GM19452 (cell line): ENCODE results near the gene RRP1B.
"Not testable (repeated sequence)": the region's sequence is repeated elsewhere in the genome, so short reads cannot be mapped to it uniquely, and the experiment has no call there.

ENCODE experiments used
- ATAC-seq: cut with Tn5 transposase; IDR thresholded peaks from one replicate; pipeline ENCODE4 v1.9.1; 2021; ENCODE audit not compliant: unreplicated experiment

RRP1B gene

DNA sequence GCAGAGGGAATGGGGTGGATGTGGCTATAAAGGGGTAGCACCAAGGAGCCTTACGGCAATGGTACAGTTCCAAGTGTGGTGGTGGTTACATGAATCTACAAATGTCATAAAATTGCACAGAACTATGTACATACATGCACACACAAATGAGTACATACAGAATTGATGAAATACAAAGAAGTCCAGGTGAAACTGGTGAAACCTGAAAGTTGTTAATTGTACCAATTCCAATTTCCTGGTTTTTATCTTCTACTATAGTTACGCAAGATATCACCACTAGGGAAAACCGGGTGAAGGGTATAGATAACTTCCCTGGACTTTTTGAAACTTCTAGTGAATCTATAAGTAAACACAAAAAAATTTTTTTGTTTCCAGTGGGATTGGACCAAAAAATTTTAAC lies 19.0 kb upstream of the RRP1B start:
- no peak for ATAC-seq

DNA sequence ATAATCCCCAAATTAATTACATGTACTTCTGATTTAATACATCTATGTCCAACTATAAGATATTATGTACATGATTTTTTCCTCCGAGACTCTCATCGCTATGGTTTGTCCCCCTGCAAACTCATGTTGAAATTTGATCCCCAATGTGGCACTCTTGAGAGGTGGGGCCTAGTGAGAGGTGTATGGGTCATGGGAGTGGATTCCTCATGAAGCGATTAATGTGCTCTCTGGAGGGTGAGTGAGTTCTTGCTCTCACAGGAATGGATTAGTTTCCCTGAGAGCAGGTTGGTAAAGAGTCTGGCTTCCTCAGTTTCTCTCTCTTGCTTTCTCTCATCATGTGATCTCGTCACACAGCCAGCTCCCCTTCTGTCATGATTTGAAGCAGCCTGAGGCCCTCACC lies 16.2 kb upstream of the RRP1B start:
- no peak for ATAC-seq

DNA sequence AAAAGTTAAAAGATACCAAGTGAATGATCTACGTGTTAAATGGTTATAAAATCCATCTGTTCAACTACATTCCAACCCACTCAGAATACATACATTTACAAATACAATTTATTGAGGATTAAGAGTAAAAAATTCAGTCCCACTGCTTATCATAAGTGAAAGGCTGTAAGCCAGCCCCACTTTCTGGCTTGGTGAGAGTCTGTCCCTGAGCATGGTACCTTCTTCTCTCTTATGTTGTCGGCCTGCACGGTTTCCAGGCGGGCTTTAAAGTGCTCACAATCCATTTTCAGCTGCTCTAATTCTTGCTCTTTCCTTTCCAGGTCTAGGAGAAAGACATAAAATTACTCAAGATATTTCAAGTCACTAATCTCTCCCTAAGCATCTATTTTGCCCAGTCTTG lies 15.3 kb upstream of the RRP1B start:
- ATAC-seq: no peak

DNA sequence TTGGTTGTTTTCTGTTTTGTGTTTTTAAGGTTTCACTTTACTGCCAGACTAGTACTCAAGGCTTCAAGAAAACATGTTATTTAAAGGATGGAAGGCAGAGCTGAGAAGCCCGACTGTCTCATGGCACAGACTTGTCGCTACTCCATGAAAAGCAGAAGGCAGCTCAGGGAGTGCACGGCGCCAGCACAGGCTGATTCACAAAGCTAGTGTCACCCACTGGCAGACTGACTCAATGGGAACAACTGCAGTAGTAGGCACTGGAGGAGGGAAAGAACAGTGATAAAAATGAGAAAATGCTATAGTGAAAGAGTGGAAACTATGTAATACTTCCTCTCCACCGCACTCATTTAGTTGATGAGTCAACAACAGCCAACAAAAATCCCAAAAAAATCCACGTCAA lies 14.8 kb upstream of the RRP1B start:
- no peak for ATAC-seq

DNA sequence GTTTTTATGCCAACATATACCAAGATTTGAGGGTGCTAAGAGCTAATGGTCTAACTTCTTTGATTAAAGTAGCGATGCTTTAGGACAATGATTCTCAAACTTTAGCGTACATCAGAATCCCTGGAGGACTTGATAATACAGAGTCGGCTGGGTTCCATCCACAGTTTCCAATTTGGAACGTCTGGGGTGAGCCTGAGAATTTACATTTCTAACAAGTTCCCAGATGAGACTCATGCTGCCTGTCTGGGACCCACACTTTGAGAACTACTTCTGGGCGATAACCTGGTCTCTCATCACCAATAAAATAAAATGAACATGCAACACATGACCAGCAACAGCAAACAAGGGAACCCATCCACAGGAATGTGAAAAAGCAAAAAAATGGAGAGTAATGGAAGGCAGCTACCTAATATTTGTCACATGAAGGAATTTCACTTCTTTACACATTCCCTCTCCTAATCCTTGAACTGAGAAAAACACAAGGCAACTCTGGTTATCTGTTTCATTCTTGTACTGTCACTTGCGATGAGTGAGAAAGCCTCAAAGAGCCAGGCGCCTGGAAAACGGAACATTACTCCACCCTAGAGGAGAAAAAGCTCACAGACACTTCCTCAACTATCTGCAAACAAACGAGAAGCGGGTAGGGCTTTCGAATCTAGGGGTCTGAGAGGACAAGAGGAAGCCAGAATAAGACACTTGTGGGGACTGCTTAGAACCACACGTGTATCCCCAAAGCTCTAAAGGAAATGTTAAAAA lies 14.0 kb upstream of the RRP1B start:
- ATAC-seq: no peak

DNA sequence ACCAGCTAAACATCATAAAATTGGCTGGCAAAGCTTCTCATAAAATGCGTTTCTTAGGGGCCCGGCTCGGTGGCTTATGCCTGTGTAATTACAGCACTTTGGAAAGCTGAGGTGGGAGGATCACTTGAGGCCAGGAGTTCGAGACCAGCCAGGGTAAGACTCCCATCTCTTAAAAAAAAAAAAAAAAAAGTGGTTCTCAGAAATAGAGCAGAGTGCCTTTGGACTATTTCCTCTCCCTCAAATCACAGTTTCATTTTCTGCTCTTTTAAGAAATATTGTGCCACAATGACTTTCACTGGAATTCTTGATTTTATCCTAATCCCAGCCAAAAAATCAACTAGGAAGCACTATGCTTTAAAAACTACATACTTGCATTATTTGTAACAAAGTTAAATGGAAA lies 13.4 kb upstream of the RRP1B start:
- no peak for ATAC-seq

DNA sequence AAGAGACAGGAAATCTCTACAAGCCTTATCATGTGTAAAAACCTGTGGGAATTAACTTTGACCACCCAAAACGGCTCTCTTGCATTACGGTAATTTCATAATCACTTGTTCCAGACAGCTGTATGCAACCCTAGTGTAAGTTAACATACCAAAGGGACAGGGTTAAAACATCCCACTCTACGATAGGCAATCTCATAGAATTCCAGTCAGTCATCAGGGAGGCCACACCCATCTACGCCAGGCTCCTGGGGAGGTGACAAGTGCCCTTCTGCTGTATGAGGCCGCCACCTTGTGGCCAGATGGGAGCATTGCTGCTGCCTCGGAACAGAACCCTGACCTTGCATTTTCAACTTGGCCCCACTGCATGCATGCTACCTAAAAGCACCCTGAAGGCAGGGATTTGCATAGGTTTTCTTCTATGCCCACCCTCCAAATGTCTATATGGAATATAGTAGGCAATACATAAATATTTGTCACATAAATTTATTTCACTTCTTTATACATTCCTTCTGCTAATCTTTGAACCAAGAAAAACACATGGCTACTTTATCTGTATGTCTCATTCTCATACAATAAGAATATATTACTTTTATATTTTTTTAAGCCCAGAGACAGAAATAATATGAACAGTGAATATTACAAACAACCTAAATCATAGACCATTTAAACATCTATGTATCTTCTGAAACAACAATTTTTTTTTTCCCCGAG lies 12.7 kb upstream of the RRP1B start:
- no peak for ATAC-seq

DNA sequence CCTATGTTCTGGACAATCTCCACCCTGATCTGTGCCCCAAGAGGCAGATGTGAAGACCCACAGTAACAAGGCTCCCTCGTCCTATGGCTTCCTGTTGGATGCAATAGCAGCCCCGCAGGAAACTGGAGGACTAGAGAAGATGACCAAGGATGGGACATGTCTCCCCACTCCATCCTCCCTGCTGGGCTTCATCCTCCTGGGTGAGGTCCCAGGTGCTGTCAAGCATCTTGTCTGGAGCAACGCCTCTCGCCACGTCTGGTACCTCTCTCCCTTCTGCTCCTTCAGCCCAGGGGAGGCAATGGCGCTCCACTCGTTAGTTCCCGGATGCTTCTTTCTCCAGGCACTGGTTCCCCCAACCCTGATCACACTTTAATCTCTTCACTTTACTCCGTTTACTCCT lies 11.2 kb upstream of the RRP1B start:
- ATAC-seq: no peak

DNA sequence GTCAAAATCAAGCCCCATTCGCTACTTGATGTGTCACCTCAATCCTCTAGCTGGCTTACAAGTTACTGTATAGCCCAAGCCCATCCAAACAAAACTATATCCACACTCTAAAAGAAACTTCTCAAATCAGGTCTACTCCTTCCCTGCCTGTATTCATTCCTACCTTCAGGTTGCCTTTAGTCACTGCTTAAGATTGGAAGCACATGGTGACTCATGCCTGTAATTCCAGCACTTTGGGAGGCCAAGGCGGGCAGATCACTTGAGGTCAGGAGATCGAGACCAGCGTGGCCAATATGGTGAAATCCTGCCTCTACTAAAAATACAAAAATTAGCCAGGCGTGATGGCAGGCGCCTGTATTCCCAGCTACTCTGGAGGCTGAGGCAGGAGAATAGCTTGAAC lies 7.4 kb upstream of the RRP1B start:
- ATAC-seq: not testable (repeated sequence)

DNA sequence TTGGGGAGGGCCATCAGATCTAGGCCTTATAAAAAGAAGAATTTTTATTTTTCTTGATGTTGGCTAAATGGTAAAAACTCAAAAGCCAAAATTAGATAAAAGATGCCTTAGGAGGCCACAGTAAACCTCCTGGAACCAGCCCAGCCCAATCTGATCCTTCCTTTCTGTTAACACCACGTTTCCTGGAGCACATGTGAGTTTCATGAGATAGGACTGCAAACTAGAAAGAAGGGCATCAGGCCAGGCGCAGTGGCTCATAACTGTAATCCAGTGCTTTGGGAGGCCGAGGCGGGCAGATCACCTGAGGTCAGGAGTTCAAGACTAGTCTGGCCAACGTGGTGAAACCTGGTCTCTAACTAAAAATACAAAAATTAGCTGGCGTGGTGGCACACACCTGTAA lies 6.7 kb upstream of the RRP1B start:
- no peak for ATAC-seq

DNA sequence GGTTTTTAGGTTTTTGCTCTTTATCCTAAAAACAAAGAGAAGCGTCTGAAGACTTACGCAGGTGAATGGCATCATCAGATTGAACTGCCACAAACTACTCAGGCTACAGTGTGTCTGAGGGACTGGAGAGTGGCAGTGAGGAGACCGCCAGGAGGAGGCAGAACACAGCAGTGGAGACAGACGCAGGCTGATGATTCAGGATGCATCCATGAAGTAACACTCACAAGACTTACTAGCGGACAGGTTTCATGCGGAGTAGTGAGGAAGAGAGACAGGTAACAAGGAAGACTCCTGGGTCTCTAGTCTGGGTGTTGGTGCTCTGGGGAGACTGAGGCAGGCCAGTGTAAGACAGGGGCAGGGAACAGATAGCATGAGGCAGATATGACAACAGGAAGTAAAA lies 5.7 kb upstream of the RRP1B start:
- no peak for ATAC-seq

DNA sequence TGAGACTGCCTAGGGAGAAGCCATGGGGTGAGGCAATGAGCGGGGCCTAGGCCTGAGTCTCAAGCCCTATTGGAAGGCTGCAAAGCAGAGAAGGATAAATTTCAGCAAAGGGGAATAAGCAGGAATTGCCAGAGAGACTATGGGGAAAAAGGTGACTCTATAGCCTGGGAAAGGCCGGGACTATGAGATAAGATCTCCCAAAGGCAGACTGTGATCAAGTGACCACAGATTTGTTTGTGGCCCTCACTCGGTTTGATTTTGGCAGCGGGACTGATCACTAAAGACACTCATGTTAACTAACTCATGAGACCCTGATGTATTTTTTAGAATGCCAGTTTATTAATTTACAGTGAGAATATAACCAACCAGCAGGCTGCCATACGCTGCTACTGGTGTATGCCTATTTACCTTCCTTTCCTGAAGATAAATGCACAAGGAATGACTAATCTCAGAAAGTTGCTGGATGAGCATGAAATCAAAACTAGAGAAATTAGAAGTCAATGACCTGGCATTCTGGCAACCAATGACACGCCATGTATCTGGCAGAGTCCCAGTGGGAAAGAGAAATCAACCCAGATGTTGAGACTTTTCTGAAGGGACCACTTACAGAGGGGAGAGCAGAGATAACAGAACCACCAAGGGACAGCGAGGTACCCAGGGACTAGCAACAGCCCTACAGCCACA lies 4.4 kb upstream of the RRP1B start:
- no peak for ATAC-seq

DNA sequence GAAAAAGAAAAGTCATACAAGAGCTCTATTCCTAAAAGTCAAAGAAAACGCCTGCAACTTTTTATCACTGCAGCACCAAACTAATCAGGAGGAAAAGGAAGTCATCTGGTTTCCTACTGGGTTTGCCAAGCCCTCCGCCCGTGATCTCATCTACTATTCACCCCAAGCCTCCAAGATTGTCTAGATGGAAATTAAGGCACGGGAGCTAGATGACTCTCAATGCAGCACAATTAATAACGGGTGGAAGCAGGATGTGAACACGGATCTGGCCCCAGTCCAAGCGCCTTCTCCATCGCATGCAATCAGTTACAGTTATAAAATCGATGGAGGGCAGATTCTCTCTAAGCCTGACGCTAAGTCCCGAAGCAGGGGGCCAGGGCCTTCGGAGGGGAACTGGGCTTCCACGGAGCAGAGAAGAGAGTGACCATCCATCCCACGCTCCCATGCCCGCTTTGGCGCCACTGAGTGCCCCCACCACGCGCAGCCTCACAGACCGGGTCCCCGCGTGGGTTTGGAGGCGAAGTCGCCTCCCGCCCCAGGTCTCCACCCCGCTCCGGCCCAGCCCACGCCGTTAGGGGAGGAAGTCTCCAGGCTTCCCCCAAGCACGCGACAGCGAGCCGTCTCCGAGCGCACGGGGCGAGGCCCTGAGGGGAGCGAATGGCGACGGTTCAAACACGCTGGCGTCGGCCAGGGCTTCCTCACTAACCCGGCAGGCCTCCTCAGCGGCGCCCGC lies 1.8 kb upstream of the RRP1B start:
- ATAC-seq: no peak

DNA sequence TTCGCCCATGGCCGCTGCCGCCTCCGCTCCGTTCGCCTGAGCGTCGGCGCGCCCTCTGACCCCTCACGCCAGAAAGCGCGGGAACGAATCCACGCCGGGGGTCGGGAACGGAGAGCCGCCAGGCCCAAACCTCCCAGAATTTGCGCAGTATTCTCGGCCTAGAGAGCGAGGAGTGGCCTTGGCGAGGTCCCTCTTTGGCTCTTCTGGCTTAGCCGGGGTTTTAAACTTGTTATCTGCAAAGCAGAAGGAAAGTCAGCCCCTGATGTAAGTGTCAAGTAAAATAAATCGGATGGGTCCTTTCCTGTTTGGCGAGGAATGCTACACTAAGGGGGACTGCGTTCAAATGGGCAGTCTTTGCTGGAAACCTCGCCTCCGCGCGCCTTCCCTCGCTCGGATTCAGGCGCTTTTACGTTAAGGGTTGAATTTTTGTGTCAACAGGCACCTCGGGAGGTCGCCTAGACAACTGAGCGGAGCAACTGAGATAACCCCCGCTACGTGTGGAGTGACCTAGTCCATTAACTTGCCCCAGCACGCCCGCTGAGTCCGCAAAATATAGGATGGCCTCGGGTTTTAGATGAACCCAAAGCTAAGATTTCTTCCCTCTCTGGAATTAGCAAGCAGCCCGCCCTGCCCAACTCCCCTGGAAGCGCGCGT lies 1.1 kb upstream of the RRP1B start:
- no peak for ATAC-seq

DNA sequence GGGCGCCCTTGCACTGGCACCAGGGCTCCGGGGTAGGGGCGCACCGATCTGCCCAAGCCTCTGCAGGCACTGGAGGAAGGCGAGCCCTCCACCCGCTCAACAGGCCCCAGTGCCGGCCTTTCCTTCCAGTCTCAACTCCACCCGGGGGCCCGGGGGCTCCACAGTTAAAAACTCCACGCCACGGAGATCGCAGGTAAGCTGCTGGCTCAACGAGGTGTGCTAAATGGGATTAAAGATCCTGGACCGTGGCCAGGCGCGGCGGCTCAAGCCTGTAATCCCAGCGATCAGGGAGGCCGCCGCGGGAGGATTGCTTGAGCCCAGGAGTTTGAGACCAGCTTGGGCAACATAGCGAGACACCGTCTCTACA lies 608 bp upstream of the RRP1B start:
- ATAC-seq: no peak

DNA sequence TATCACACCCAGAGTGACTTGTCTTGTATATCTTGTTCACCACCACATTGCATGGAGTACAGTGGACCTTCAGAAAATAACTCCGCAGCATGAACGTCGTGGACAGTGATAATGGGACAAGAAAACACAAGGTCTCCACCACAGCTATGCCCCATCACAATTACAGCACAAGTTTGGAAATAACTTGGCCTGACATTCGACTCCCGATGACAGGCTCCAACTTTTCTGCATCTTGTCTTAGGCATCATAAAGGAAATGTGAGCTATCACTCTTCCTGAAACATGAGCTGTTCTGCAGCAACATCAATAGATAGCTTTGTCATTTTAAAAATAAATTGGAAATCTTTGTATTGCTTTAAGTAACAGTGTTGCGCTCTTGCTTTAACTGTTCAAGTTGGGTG lies 2.9 kb downstream of the RRP1B start:
- no peak for ATAC-seq

DNA sequence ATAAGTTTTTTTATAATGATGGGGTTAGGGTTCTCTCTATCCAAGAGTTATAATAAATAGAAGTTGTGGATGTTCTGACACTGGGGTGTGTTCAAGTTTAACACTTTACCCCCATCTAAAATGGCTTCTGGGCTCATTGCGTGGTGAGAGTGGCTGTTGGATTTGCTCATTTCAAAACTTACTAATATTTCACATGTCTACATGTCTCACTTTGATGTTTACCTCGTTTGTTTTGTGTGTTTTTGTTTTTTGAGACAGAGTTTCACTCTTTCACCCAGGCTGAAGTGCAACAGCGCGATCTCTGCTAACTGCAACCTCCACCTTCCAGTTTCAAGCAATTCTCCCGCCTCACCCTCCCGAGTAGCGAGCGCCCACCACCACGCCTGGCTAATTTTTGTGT lies 3.7 kb downstream of the RRP1B start:
- no peak for ATAC-seq

DNA sequence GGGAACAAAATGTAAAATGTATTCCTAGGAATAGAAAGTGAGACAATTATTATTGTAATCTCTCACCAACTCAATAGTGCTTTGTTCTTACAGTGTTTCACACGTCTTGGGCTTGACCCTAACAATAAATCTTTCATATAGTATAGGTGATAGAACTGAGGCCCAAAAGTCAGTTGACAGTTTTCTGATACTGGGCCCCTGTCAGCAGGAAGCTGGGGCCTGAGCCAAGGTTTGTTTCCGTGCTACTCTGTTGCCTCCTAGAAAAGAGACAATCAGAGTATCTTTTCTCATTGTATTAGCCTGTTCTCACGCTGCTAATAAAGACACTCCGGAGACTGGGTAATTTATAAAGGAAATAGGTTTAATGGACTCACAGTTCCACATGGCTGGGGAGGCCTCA lies 5.0 kb downstream of the RRP1B start:
- ATAC-seq: no peak

DNA sequence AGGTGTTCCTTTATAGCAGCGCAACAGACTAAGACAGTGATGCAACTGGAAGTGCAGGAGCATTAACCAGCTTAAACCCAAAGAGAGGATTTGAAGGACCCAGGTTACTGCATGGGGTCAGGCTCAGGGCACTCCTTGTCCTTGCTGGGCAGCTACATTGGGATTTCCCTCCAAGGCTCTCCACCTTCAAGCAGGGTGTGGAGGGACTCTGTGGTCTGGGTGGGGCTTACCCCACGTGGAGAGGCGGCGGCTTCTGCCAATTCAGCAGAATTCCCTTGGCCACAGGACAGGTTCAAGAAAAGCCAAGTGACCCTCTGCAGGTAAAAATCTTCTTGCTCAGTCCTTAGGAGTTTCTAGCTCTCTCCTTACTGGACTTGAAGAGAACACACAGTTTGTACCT lies 6.5 kb downstream of the RRP1B start:
- no peak for ATAC-seq

DNA sequence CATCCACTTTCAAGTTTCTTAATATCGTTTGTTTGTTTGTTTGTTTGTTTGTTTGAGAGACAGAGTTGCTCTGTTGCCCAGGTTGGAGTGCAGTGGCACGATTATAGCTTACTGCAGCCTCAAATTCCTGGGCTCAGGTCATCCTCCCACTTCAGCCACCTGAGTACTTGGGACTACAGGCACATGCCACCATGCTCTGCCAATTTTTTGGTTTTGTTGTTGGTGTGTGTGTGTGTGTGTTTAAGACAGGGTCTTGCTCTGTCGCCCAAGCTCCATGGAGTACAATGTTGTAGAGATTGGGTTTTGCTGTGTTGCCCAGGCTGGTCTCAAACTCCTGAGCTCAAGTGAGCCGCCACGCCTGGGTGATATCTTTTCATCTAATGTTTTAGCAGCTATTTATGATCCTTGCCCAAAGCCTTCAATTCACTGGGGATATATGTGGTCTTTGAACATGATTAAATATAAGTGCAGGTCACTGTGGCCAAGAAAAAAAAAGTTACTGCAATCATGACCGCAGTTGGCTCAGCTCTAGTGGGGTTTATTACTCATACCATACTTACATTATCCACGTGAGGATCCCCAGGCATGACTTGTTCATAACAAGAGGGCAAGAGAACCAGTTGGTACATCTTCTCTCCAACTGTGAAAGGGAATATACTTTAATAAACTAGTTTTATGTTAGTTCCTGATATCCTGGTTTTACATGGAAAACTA lies 8.0 kb downstream of the RRP1B start:
- ATAC-seq: no peak
